GM12892 (cell line): ENCODE results near the gene WNK4.

Source experiments
- POLR2AphosphoS5 ChIP-seq: IDR thresholded peaks from 2 replicates; pipeline ENCODE4 v1.6.1; 2011; ENCODE audit warnings: low read depth, low read length, control low read depth
- TAF1 ChIP-seq: IDR thresholded peaks from 2 replicates; pipeline ENCODE4 v1.6.1; 2011; ENCODE audit warnings: low read depth, mild to moderate bottlenecking, control low read depth, low read length, borderline replicate concordance

- no peak for TF ChIP-seq POLR2AphosphoS5
- TF ChIP-seq TAF1 = no peak
These were observed 2.0 kb downstream of the WNK4 start for GRCh38 chr17:42782166-42783061.
